ENCODE data around the gene MYLK. TPM values are rescaled to one million over a fixed set of nuclear protein-coding genes. Genes with fewer than 3 reads are reported as not detected.
A peak's percentile ranks its signal among the peaks of the same experiment; 100 is the strongest.

The MYLK gene
- total and polyA plus RNA-seq, 10 of the 15 experiments (the other 5 are each of a cell fraction or from before 2014, with no cell fraction given) = 0.04 to 1.6 (median 0.42) TPM; not detected in 1

DNA sequence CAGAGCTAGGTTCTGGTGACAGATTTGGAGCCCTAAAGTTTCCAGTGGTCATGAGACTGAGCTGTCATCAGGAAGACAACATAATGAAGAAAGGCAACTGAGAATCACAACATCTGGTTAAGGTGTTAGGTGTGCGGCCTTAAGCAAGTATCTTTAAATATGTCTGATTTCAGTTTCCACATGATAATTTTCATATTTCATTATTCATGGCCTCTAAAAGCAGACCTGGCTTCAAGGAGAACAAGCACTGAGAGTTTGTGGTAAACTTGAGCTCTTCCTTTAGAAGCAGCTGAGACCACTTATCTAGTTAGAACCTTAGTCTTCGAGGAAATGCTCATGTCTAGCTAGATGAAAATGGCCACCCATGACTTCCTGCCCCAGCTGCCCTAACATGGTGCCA, 25.7 kb upstream of the MYLK start:
- RAD21 ChIA-PET (ENCODE audit: unreplicated experiment) = no interaction called here
- no peak overlapping the region for H3K9ac ChIP-seq (ENCODE audit: control insufficient read depth, insufficient read depth, low read length)
- no peaks in the 10 kb centered on the region for H3K27me3 ChIP-seq (replicated peaks in 1 of 2; ENCODE audit: control insufficient read depth in 2 of 2, insufficient read depth in 2 of 2, low read length in 1 of 2)
- no peak overlapping the region for H3K27ac ChIP-seq (ENCODE audit: control insufficient read depth, insufficient read depth)
- ATAC-seq (peak; percentile 65), FAIRE-seq (peak; percentile 78), DNase-seq (ENCODE audit: low read depth, low spot score) (peak; percentile 2)
- H3K9me3 ChIP-seq (replicated peaks; ENCODE audit: control insufficient read depth, insufficient read depth, low read length) = no peaks in the 10 kb centered on the region
- no TSS peak for BruUV-seq (replicated peaks)
- peaks cover 5% of the 10 kb centered on the region; the same call in 1 of the 2 replicates for H3K4me1 ChIP-seq (ENCODE audit: control insufficient read depth, insufficient read depth, low read length)
- no peak overlapping the region for H3K4me3 ChIP-seq
- H2AFZ ChIP-seq (ENCODE audit: control insufficient read depth, low read depth, low read length) = no peak overlapping the region; the same call in 1 of the 2 replicates
- CTCF ChIA-PET = no interaction called here
- no peaks in the 10 kb centered on the region for H3K36me3 ChIP-seq (ENCODE audit: control insufficient read depth in 2 of 2, insufficient read depth in 2 of 2, low read length in 1 of 2)
- no peaks in the 10 kb centered on the region for H3K79me2 ChIP-seq (ENCODE audit: control insufficient read depth, insufficient read depth, low read length)
- H3K4me2 ChIP-seq (ENCODE audit: control insufficient read depth, insufficient read depth) = no peak overlapping the region
- SMC1A ChIA-PET (ENCODE audit: uncharacterized antibody, unreplicated experiment) = no interaction called here
- in situ Hi-C loops (cut with MboI) (no loop called here), intact Hi-C loops (cut with micrococcal nuclease; ENCODE audit: unreplicated experiment) (no loop called here)
- TF ChIP-seq YY1 (IDR thresholded peaks at IDR 0.05; ENCODE audit: low read depth, low read length) = 0 out of 2 replicates have a peak, but pooled peaks have one; percentile 35
- no peak for TF ChIP-seq NFYA (IDR thresholded peaks at IDR 0.05; ENCODE audit: borderline replicate concordance, low read depth, low read length)
- peak in 1 of 2 experiments; percentile 29; a peak in 1 of 4 replicates for TF ChIP-seq BHLHE40 (IDR thresholded peaks at IDR 0.05; ENCODE audit: borderline replicate concordance in 1 of 2, low read depth in 2 of 2, low read length in 1 of 2)
- no peak for TF ChIP-seq TBL1XR1 (IDR thresholded peaks at IDR 0.05; ENCODE audit: low read depth, low read length)
- WGBS (ENCODE audit: insufficient coverage, insufficient replicate concordance, low lambda C conversion rate, missing lambda C conversion rate) = 50% methylated on average over 2 of the region's 2 CpGs
- no peaks in the 10 kb centered on the region for H4K20me1 ChIP-seq (ENCODE audit: control insufficient read depth, insufficient read depth)
- POLR2A ChIA-PET = no interaction called here

- Histone ChIP-seq H3K27me3 (replicated peaks in 1 of 2; ENCODE audit: control insufficient read depth in 2 of 2, insufficient read depth in 2 of 2, low read length in 1 of 2) (no peaks in the 10 kb centered on the region), H3K4me3 (no peak overlapping the region), H4K20me1 (ENCODE audit: control insufficient read depth, insufficient read depth) (no peaks in the 10 kb centered on the region), H3K9me3 (replicated peaks; ENCODE audit: control insufficient read depth, insufficient read depth, low read length) (no peaks in the 10 kb centered on the region), H3K79me2 (ENCODE audit: control insufficient read depth, insufficient read depth, low read length) (no peaks in the 10 kb centered on the region), H2AFZ (ENCODE audit: control insufficient read depth, low read depth, low read length) (no peak overlapping the region), H3K4me1 (ENCODE audit: control insufficient read depth, insufficient read depth, low read length) (peaks cover 5% of the 10 kb centered on the region; the same call in 1 of the 2 replicates), H3K27ac (ENCODE audit: control insufficient read depth, insufficient read depth) (no peak overlapping the region), H3K4me2 (ENCODE audit: control insufficient read depth, insufficient read depth) (no peak overlapping the region), H3K36me3 (ENCODE audit: control insufficient read depth in 2 of 2, insufficient read depth in 2 of 2, low read length in 1 of 2) (no peaks in the 10 kb centered on the region), H3K9ac (ENCODE audit: control insufficient read depth, insufficient read depth, low read length) (no peak overlapping the region)
- BruUV-seq (replicated peaks) = no TSS peak
- RAD21 ChIA-PET (ENCODE audit: unreplicated experiment) = interaction anchor here (0.6 kb wide), 1 partner anchor 71 kb away, joined by 4 read pairs; no protein-coding TSS in a partner anchor
- no peak for ATAC-seq
- intact Hi-C loops (cut with micrococcal nuclease; ENCODE audit: unreplicated experiment) (no loop called here), in situ Hi-C loops (cut with MboI) (no loop called here)
- CTCF ChIA-PET = interaction anchor here (0.9 to 1.2 kb wide), 4 partner anchors 9 to 562 kb away, joined by 3 to 7 read pairs (median 4); no protein-coding TSS in a partner anchor
- no peak for DNase-seq (ENCODE audit: low read depth, low spot score)
- no peak for FAIRE-seq
- POLR2A ChIA-PET = interaction anchor here (0.7 kb wide), 1 partner anchor 955 kb away, joined by 3 read pairs; no protein-coding TSS in a partner anchor
- SMC1A ChIA-PET (ENCODE audit: uncharacterized antibody, unreplicated experiment) = no interaction called here
- WGBS (ENCODE audit: insufficient coverage, insufficient replicate concordance, low lambda C conversion rate, missing lambda C conversion rate) = 72% methylated on average over 2 of the region's 2 CpGs
- TF ChIP-seq, protein P1, sequence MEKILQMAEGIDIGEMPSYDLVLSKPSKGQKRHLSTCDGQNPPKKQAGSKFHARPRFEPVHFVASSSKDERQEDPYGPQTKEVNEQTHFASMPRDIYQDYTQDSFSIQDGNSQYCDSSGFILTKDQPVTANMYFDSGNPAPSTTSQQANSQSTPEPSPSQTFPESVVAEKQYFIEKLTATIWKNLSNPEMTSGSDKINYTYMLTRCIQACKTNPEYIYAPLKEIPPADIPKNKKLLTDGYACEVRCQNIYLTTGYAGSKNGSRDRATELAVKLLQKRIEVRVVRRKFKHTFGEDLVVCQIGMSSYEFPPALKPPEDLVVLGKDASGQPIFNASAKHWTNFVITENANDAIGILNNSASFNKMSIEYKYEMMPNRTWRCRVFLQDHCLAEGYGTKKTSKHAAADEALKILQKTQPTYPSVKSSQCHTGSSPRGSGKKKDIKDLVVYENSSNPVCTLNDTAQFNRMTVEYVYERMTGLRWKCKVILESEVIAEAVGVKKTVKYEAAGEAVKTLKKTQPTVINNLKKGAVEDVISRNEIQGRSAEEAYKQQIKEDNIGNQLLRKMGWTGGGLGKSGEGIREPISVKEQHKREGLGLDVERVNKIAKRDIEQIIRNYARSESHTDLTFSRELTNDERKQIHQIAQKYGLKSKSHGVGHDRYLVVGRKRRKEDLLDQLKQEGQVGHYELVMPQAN (conservative IDR thresholded peaks at IDR 0.05) = no peak
- TF ChIP-seq SUPT20H (IDR thresholded peaks at IDR 0.05; ENCODE audit: borderline replicate concordance, control insufficient read depth, low read depth, low read length) (no peak), BMI1 (IDR thresholded peaks at IDR 0.05; ENCODE audit: borderline replicate concordance) (no peak), HDAC6 (IDR thresholded peaks at IDR 0.05; ENCODE audit: unreplicated experiment) (no peak), ZNF592 (IDR thresholded peaks at IDR 0.05) (no peak), BCL11A (IDR thresholded peaks at IDR 0.05; ENCODE audit: low read depth, low read length) (no peak), ZNF622 (IDR thresholded peaks at IDR 0.05) (no peak), SRF (IDR thresholded peaks at IDR 0.05; ENCODE audit: low read depth in 2 of 2, low read length in 2 of 2) (no peak)
Observed at GRCh38 chr3:123907720-123908119, 23.6 kb upstream of the MYLK start.
